ENCODE data around the gene MORC3. TPM values are rescaled to one million over a fixed set of nuclear protein-coding genes. Genes with fewer than 3 reads are reported as not detected.
A peak's percentile ranks its signal among the peaks of the same experiment; 100 is the strongest.

Gene MORC3
- total and polyA plus RNA-seq, 9 of the 15 experiments (the other 6 are each of a cell fraction or from before 2014, with no cell fraction given): 12.7 to 53.7 (median 36.0) TPM

DNA sequence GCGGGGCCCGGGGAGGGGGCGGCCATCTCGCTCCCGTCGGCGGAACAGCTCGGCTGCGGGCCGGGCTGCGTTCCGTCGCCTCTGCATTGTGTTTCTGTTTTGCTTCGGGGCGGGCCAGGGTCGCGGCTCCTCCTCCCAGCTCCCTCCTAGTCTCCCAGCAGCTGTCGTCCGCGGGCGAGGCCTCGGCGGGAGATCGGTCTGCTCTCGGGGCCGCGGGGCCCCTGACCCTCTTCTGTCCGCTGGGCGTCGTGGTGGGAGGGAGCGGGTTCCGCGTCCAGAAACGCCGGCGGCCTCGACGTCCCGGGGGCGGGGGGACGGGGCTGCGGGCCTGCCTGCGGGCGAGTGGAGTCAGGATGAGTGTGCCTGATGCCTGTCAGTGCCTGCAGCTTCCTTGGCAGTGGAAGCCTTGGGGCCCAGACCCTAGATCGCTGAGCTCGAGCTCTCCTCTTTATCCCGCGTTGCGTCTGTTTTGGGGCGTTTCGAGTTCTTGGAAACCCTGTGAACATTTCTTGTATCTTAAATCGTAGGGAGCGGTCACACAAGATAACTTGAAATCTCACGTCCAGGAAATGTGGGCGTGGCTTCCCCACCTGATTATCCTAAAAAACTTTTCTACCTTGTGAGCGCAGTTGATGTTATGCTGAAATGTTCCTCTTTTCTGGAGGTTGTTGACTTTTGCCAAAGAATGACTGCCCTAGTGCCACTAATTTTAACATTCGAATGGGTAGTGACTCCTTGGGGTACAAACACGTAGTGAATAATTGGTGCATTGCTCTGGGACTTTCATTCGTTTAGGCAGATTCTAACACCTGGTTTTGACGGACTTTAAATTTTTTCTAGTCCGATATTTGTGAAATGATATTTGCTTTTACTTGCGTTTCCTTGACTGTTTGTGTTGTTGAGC is 676 bp downstream of the MORC3 start (continued):
- peak; percentile 18 to 45; a peak in 1 of 4 replicates for TF ChIP-seq FOXK2 (conservative IDR thresholded peaks at IDR 0.05 in 1 of 2, IDR thresholded peaks at IDR 0.05 in 1 of 2; ENCODE audit: low read depth in 2 of 2)
- TF ChIP-seq, protein P1, sequence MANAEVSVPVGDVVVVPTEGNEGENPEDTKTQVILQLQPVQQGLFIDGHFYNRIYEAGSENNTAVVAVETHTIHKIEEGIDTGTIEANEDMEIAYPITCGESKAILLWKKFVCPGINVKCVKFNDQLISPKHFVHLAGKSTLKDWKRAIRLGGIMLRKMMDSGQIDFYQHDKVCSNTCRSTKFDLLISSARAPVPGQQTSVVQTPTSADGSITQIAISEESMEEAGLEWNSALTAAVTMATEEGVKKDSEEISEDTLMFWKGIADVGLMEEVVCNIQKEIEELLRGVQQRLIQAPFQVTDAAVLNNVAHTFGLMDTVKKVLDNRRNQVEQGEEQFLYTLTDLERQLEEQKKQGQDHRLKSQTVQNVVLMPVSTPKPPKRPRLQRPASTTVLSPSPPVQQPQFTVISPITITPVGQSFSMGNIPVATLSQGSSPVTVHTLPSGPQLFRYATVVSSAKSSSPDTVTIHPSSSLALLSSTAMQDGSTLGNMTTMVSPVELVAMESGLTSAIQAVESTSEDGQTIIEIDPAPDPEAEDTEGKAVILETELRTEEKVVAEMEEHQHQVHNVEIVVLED (CRISPR knock-in tag; IDR thresholded peaks at IDR 0.05): no peak
- peak; percentile 62; the same call in 1 of the 2 replicates for TF ChIP-seq MXI1 (IDR thresholded peaks at IDR 0.05; ENCODE audit: low read depth, low read length)
- TF ChIP-seq, protein P2, sequence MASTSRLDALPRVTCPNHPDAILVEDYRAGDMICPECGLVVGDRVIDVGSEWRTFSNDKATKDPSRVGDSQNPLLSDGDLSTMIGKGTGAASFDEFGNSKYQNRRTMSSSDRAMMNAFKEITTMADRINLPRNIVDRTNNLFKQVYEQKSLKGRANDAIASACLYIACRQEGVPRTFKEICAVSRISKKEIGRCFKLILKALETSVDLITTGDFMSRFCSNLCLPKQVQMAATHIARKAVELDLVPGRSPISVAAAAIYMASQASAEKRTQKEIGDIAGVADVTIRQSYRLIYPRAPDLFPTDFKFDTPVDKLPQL (IDR thresholded peaks at IDR 0.05; ENCODE audit: extremely low read depth, insufficient read length): no peak
- no peak for TF ChIP-seq ZNF274 (IDR thresholded peaks at IDR 0.05; ENCODE audit: borderline replicate concordance, low read depth, low read length)
- TF ChIP-seq, protein P3, sequence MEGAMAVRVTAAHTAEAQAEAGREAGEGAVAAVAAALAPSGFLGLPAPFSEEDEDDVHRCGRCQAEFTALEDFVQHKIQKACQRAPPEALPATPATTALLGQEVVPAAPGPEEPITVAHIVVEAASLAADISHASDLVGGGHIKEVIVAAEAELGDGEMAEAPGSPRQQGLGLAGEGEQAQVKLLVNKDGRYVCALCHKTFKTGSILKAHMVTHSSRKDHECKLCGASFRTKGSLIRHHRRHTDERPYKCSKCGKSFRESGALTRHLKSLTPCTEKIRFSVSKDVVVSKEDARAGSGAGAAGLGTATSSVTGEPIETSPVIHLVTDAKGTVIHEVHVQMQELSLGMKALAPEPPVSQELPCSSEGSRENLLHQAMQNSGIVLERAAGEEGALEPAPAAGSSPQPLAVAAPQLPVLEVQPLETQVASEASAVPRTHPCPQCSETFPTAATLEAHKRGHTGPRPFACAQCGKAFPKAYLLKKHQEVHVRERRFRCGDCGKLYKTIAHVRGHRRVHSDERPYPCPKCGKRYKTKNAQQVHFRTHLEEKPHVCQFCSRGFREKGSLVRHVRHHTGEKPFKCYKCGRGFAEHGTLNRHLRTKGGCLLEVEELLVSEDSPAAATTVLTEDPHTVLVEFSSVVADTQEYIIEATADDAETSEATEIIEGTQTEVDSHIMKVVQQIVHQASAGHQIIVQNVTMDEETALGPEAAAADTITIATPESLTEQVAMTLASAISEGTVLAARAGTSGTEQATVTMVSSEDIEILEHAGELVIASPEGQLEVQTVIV (CRISPR knock-in tag; IDR thresholded peaks at IDR 0.05; ENCODE audit: borderline replicate concordance): no peak
- TF ChIP-seq KAT7 (CRISPR knock-in tag; IDR thresholded peaks at IDR 0.05; ENCODE audit: borderline replicate concordance): peak; percentile 85
- TF ChIP-seq PTTG1 (tag; IDR thresholded peaks at IDR 0.05; ENCODE audit: low read depth): no peak
- TF ChIP-seq, protein P4, sequence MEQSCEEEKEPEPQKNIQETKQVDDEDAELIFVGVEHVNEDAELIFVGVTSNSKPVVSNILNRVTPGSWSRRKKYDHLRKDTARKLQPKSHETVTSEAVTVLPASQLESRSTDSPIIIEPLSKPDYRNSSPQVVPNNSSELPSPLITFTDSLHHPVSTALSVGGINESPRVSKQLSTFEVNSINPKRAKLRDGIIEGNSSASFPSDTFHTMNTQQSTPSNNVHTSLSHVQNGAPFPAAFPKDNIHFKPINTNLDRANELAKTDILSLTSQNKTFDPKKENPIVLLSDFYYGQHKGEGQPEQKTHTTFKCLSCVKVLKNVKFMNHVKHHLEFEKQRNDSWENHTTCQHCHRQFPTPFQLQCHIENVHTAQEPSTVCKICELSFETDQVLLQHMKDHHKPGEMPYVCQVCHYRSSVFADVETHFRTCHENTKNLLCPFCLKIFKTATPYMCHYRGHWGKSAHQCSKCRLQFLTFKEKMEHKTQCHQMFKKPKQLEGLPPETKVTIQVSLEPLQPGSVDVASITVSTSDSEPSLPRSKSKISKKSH (CRISPR knock-in tag; IDR thresholded peaks at IDR 0.05): no peak
- TF ChIP-seq RCOR1 (IDR thresholded peaks at IDR 0.05; ENCODE audit: borderline replicate concordance in 1 of 2, low read depth in 2 of 2, low read length in 2 of 2): peak; percentile 43 to 88; a peak in 3 of 4 replicates
- peak; percentile 82 for TF ChIP-seq NCOA6 (IDR thresholded peaks at IDR 0.05)
- no peak for TF ChIP-seq ZNF584 (CRISPR knock-in tag; IDR thresholded peaks at IDR 0.05; ENCODE audit: low read depth)
- TF ChIP-seq GABPB1 (CRISPR knock-in tag; IDR thresholded peaks at IDR 0.05): no peak
- 0 out of 2 replicates have a peak, but pooled peaks have one; percentile 42 for TF ChIP-seq SOX6 (IDR thresholded peaks at IDR 0.05)
- TF ChIP-seq RFX5 (IDR thresholded peaks at IDR 0.05; ENCODE audit: low read depth, low read length): no peak
- peak; percentile 80 for TF ChIP-seq CBFA2T2 (conservative IDR thresholded peaks at IDR 0.05)
- 0 out of 2 replicates have a peak, but pooled peaks have one; percentile 42 for TF ChIP-seq PHB2 (IDR thresholded peaks at IDR 0.05; ENCODE audit: low read depth)
- TF ChIP-seq CC2D1A (IDR thresholded peaks at IDR 0.05): peak; percentile 59; the same call in 1 of the 2 replicates
- TF ChIP-seq STAG1 (CRISPR knock-in tag; IDR thresholded peaks at IDR 0.05; ENCODE audit: borderline replicate concordance): no peak
- TF ChIP-seq ZKSCAN3 (CRISPR knock-in tag; IDR thresholded peaks at IDR 0.05): no peak
- peak in 1 of 2 experiments; percentile 61; a peak in 3 of 4 replicates for TF ChIP-seq ARNT (IDR thresholded peaks at IDR 0.05)
